Keratinocyte (primary cell): Measurements from ENCODE around the gene CAMK2D. TPM values are rescaled to one million over a fixed set of nuclear protein-coding genes. Genes with fewer than 3 reads are reported as not detected.

ENCODE experiments used
- DNase-seq: peaks from one replicate; pipeline ENCODE4 v3.0.0-alpha.2; 2011; ENCODE audit warnings: low read depth, missing footprints, low spot score
- FAIRE-seq: peaks from 2 replicates; lab custom pipeline; 2011; peaks lifted over from hg19 to GRCh38; lab: Jason Lieb, UNC
- H2AFZ ChIP-seq: 2 replicates; pipeline ENCODE4 v1.6.0; 2012; ENCODE audit warnings: low read length, control low read depth, inconsistent platforms; ENCODE audit not compliant: control insufficient read depth
- H3K27ac ChIP-seq: 2 replicates; pipeline ENCODE4 v1.5.1; 2011; ENCODE audit warnings: low read length; ENCODE audit not compliant: control insufficient read depth, insufficient read depth
- H3K27me3 ChIP-seq: 3 replicates; pipeline ENCODE4 v1.6.0; 2011; ENCODE audit warnings: low read length; ENCODE audit not compliant: control insufficient read depth, insufficient read depth; ENCODE audit errors: extremely low read depth
- H3K36me3 ChIP-seq, 2 experiments: 2 replicates in 1 of 2; 3 replicates in 1 of 2; pipeline ENCODE4 v1.5.1; 2011; ENCODE audit warnings: low read length in 2 of 2, mild to moderate bottlenecking in 1 of 2; ENCODE audit not compliant: control insufficient read depth in 2 of 2, insufficient read depth in 2 of 2; ENCODE audit errors: extremely low read depth in 1 of 2
- H3K4me1 ChIP-seq: 3 replicates; pipeline ENCODE4 v1.5.1; 2011; ENCODE audit warnings: low read length; ENCODE audit not compliant: control insufficient read depth, insufficient read depth; ENCODE audit errors: extremely low read depth
- H3K4me2 ChIP-seq: 3 replicates; pipeline ENCODE4 v1.6.0; 2011; ENCODE audit warnings: low read depth, low read length; ENCODE audit not compliant: control insufficient read depth, insufficient read depth; ENCODE audit errors: extremely low read depth
- H3K4me3 ChIP-seq, 3 experiments: fragments of 200-600 bp in 1 of 3; sonication (generic) in 1 of 3; 2 replicates in 2 of 3; 3 replicates in 1 of 3; pipeline ENCODE4 v1.5.1; 2011 to 2016; ENCODE audit warnings: low read length in 3 of 3, mild to moderate bottlenecking in 3 of 3, control low read depth in 2 of 3, inconsistent platforms in 1 of 3, low read depth in 1 of 3, mixed read lengths in 1 of 3, mixed run types in 1 of 3, moderate library complexity in 1 of 3; ENCODE audit not compliant: control insufficient read depth in 2 of 3, insufficient read depth in 2 of 3; ENCODE audit errors: extremely low read depth in 1 of 3
- H3K79me2 ChIP-seq: 2 replicates; pipeline ENCODE4 v1.6.0; 2012; ENCODE audit warnings: low read length; ENCODE audit not compliant: control insufficient read depth, insufficient read depth
- H3K9ac ChIP-seq: 3 replicates; pipeline ENCODE4 v1.6.0; 2011; ENCODE audit warnings: low read length; ENCODE audit not compliant: control insufficient read depth, insufficient read depth; ENCODE audit errors: extremely low read depth
- H3K9me1 ChIP-seq: 3 replicates; pipeline ENCODE4 v1.6.0; 2011; ENCODE audit warnings: low read length; ENCODE audit not compliant: control insufficient read depth, insufficient read depth; ENCODE audit errors: extremely low read depth
- H3K9me3 ChIP-seq: 2 replicates; pipeline ENCODE4 v1.5.1; 2012; ENCODE audit warnings: low read depth, low read length; ENCODE audit not compliant: control insufficient read depth
- H4K20me1 ChIP-seq: 3 replicates; pipeline ENCODE4 v1.6.0; 2011; ENCODE audit warnings: low read length; ENCODE audit not compliant: control insufficient read depth, insufficient read depth; ENCODE audit errors: extremely low read depth
- CTCF ChIP-seq, 3 experiments: IDR thresholded peaks in 1 of 3; conservative IDR thresholded peaks in 1 of 3; optimal IDR thresholded peaks in 1 of 3; 2 replicates in 2 of 3; 3 replicates in 1 of 3; pipeline versions ENCODE3 to v1.5.1; 2011; ENCODE audit warnings: low read length in 3 of 3, mild to moderate bottlenecking in 3 of 3, moderate library complexity in 2 of 3, control low read depth in 1 of 3, inconsistent platforms in 1 of 3; ENCODE audit not compliant: insufficient read depth in 2 of 3; ENCODE audit errors: extremely low read depth in 1 of 3
- EZH2 ChIP-seq: IDR thresholded peaks from one replicate; pipeline ENCODE4 v1.6.1; 2012; ENCODE audit warnings: inconsistent platforms, mild to moderate bottlenecking, low read length, moderate library complexity
- dilution Hi-C: fragments of 300-500 bp; cut with MboI; formaldehyde crosslinking; loops from one replicate; pipeline ENCODE4 v1.7.0; 2020; ENCODE audit warnings: low sequenced_read_pairs; ENCODE audit not compliant: extremely low pct_ligation_motif_present
- polyA plus RNA-seq, 5 experiments: library from polyadenylated mRNA; depleted of rRNA in 3 of 5; stranded (reverse) in 3 of 5; stranded (forward) in 1 of 5; unstranded in 1 of 5; fragments of >200 nt; gene quantifications; 1 replicate in 1 of 5; 2 replicates in 3 of 5; 3 replicates in 1 of 5; pipeline versions ENCODE4 v1.2.1 to v1.2.3, GENCODE V29; 2011 to 2012; ENCODE audit warnings: missing spikeins in 2 of 5, low read depth in 1 of 5, low replicate concordance in 1 of 5

CAMK2D gene
- polyA plus RNA-seq, 1 donor (not counting 4 experiments of a cell fraction or from before 2014, with no cell fraction given) = 18.8 TPM

- no peak overlapping the region for H2AFZ ChIP-seq
- no peak overlapping the region for H3K4me2 ChIP-seq
- no peaks in the 10 kb centered on the region for H4K20me1 ChIP-seq
- no peaks in the 10 kb centered on the region for H3K9me1 ChIP-seq
- H3K27ac ChIP-seq = no peak overlapping the region
- TF ChIP-seq CTCF (optimal IDR thresholded peaks at IDR 0.05 in 1 of 3, IDR thresholded peaks at IDR 0.05 in 1 of 3, conservative IDR thresholded peaks at IDR 0.05 in 1 of 3; ENCODE audit: extremely low read depth in 1 of 3, insufficient read depth in 2 of 3, low read length in 3 of 3) = no peak
- TF ChIP-seq EZH2 = no peak
- H3K27me3 ChIP-seq = no peaks in the 10 kb centered on the region
- no peaks in the 10 kb centered on the region for H3K79me2 ChIP-seq
- H3K4me1 ChIP-seq = no peaks in the 10 kb centered on the region
- no peaks in the 10 kb centered on the region for H3K9me3 ChIP-seq
- dilution Hi-C loops = no loop called here
- H3K4me3 ChIP-seq = no peak overlapping the region
- no peak for FAIRE-seq
- H3K9ac ChIP-seq = no peak overlapping the region
- DNase-seq = no peak
- H3K36me3 ChIP-seq = no peaks in the 10 kb centered on the region
Observed at GRCh38 chr4:113423631-113424030, 337.9 kb downstream of the CAMK2D start.

- no peak overlapping the region for H3K9ac ChIP-seq
- no peaks in the 10 kb centered on the region for H3K27me3 ChIP-seq
- TF ChIP-seq CTCF (optimal IDR thresholded peaks at IDR 0.05 in 1 of 3, IDR thresholded peaks at IDR 0.05 in 1 of 3, conservative IDR thresholded peaks at IDR 0.05 in 1 of 3; ENCODE audit: extremely low read depth in 1 of 3, insufficient read depth in 2 of 3, low read length in 3 of 3) = no peak
- TF ChIP-seq EZH2 = no peak
- FAIRE-seq = no peak
- H2AFZ ChIP-seq = no peak overlapping the region
- no peak overlapping the region for H3K4me2 ChIP-seq
- H3K4me3 ChIP-seq = no peak overlapping the region
- H3K9me1 ChIP-seq = no peaks in the 10 kb centered on the region
- H3K27ac ChIP-seq = no peak overlapping the region
- no peaks in the 10 kb centered on the region for H3K36me3 ChIP-seq
- dilution Hi-C loops = no loop called here
- no peaks in the 10 kb centered on the region for H3K79me2 ChIP-seq
- no peaks in the 10 kb centered on the region for H4K20me1 ChIP-seq
- no peaks in the 10 kb centered on the region for H3K4me1 ChIP-seq
- no peaks in the 10 kb centered on the region for H3K9me3 ChIP-seq
- DNase-seq = no peak
Observed at GRCh38 chr4:113420938-113421337, 340.6 kb downstream of the CAMK2D start.
